H1 (cell line): Measurements from ENCODE around the gene FSCN2. TPM values are rescaled to one million over a fixed set of nuclear protein-coding genes. Genes with fewer than 3 reads are reported as not detected.

Source experiments
- CHD1 ChIP-seq: IDR thresholded peaks from 2 replicates; pipeline ENCODE4 v1.6.1; 2012; ENCODE audit warnings: low read depth, low read length, improper control_type of control experiment
- CHD7 ChIP-seq: fragments of 300-600 bp; sonication (generic); IDR thresholded peaks from 2 replicates; pipeline ENCODE4 v1.7.1; 2012; ENCODE audit warnings: low read length, moderate library complexity, mild to moderate bottlenecking, inconsistent platforms; ENCODE audit not compliant: insufficient replicate concordance
- JUND ChIP-seq: IDR thresholded peaks from 2 replicates; pipeline ENCODE4 v1.6.1; 2011; ENCODE audit warnings: mild to moderate bottlenecking, improper control_type of control experiment, low read length
- PHF8 ChIP-seq: fragments of 200-600 bp; sonication (generic); conservative IDR thresholded peaks from 2 replicates; pipeline ENCODE4 v1.7.1; 2012; ENCODE audit warnings: low read depth, mild to moderate bottlenecking, inconsistent platforms, low read length, moderate library complexity
- SRF ChIP-seq: IDR thresholded peaks from 2 replicates; pipeline ENCODE4 v1.6.1; 2011; ENCODE audit warnings: mild to moderate bottlenecking, low read depth, low read length, moderate library complexity
- TAF1 ChIP-seq: IDR thresholded peaks from 2 replicates; pipeline ENCODE4 v1.6.1; 2011; ENCODE audit warnings: mild to moderate bottlenecking, low read depth, low read length
- polyA plus RNA-seq, 7 experiments: library from polyadenylated mRNA; depleted of rRNA in 3 of 7; stranded (reverse) in 5 of 7; unstranded in 2 of 7; fragments of >200 nt in 5 of 7; fragments of 200-250 nt in 2 of 7; gene quantifications; 1 replicate in 5 of 7; 2 replicates in 1 of 7; 4 replicates in 1 of 7; pipeline versions ENCODE4 v1.2.1 to v1.2.3, GENCODE V29; 2011 to 2013; ENCODE audit warnings: missing spikeins in 2 of 7, mixed read lengths in 2 of 7
- total RNA-seq: library from RNA; stranded (reverse); fragmentation: NEBNext Ultra II Directional; extraction: Animal tissue kit (Norgen Biotek cat#: 25700); gene quantifications from 2 replicates; pipeline ENCODE4 v1.2.1, GENCODE V29; 2021

The FSCN2 gene
- total and polyA plus RNA-seq, 2 of the 8 experiments (the other 6 are each of a cell fraction or from before 2014, with no cell fraction given), result 0.18 to 0.30 TPM

GRCh38 chr17:81534157-81535006 lies 6.2 kb downstream of the FSCN2 start (continued):
- TF ChIP-seq CHD7 (no peak), SRF (no peak), CHD1 (no peak), PHF8 (no peak), TAF1 (no peak), JUND (no peak)
